Pancreas (tissue), 10 donors: ENCODE results near the gene STK32A. TPM values are rescaled to one million over a fixed set of nuclear protein-coding genes. Genes with fewer than 3 reads are reported as not detected.

Source experiments
- ATAC-seq, 4 donors: fragments of 200-7000 bp; cut with Tn5 transposase; one replicate each; pipeline versions ENCODE4 v1.8.0 to v1.9.1; 2020; ENCODE audit warnings: mild to moderate bottlenecking in 4 of 4, moderate library complexity in 4 of 4
- DNase-seq, 6 donors: peaks; one replicate each; pipeline ENCODE4 v3.0.0-alpha.2; 2020
- FAIRE-seq: peaks from 2 replicates; lab custom pipeline; 2012; peaks lifted over from hg19 to GRCh38; lab: Jason Lieb, UNC
- H3K27ac ChIP-seq, 4 donors: fragments of 200-600 bp; sonication (generic); 1 replicate in 3 of 4; 2 replicates in 1 of 4; pipeline versions ENCODE4 v1.5.0 to v1.8.0; 2020
- H3K27me3 ChIP-seq, 4 donors: fragments of 200-600 bp; one replicate each; pipeline ENCODE4 v1.8.0; 2021
- H3K36me3 ChIP-seq, 3 donors: fragments of 200-600 bp; sonication (generic) in 1 of 3; one replicate each; pipeline versions ENCODE4 v1.5.0 to v1.8.0; 2020 to 2021
- H3K4me1 ChIP-seq, 3 donors: fragments of 200-600 bp; one replicate each; pipeline ENCODE4 v1.8.0; 2021
- H3K4me3 ChIP-seq, 4 donors: fragments of 200-600 bp; sonication (generic) in 2 of 4; one replicate each; pipeline versions ENCODE4 v1.5.0 to v1.8.0; 2020 to 2021
- H3K9me3 ChIP-seq, 4 donors: fragments of 200-600 bp; one replicate each; pipeline ENCODE4 v1.8.0; 2021
- CTCF ChIP-seq, 4 donors: fragments of 200-600 bp; sonication (generic) in 3 of 4; IDR thresholded peaks; one replicate each; pipeline versions ENCODE4 v1.5.0 to v1.8.0; 2021; ENCODE audit warnings: antibody characterized with exemption in 4 of 4
- WGBS, 2 donors: extraction: QIAGEN DNeasy Blood & Tissue Kit; methylation state at CpG; one replicate each; pipeline ENCODE4 v1.1.7; 2013; 5-methylcytosine and 5-hydroxymethylcytosine counted together
- intact Hi-C, 3 donors: fragments of 100-400 bp; cut with DNase I; formaldehyde crosslinking; loops; one replicate each; pipeline versions ENCODE4 v1.11.1 to v1.14.2; 2022
- polyA plus RNA-seq, 2 donors: library from polyadenylated mRNA; stranded (reverse); fragments of 200-250 nt; gene quantifications; one replicate each; pipeline ENCODE4 v1.2.3, GENCODE V29; 2013
- total RNA-seq, 6 donors: library from RNA; stranded (reverse); fragmentation: NEBNext Ultra II Directional in 4 of 6; extraction: Animal tissue kit (Norgen Biotek cat#: 25700) in 4 of 6; gene quantifications; one replicate each; pipeline versions ENCODE4 v1.2.1 to v1.2.4, GENCODE V29; 2021 to 2023
- donor health status: healthy with polysubstance abuse.
- donor health status: DM: no; HTN: no; CAD: no; lungs with moderate emphysema.
- donor health status: DM: no; HTN: no; CAD: no.
- donor health status: control.
- donor health status: control.
- donor health status: Bipolar disorder and iron deficiency.
- donor health status: DM: yes; HTN: yes; CAD: no.
- donor health status: DM: no; HTN: no; CAD: no.
- donor health status: DM: no; HTN: no; CAD: no.
- donor health status: DM: yes; HTN: yes; CAD: no.

STK32A gene
- total and polyA plus RNA-seq, 8 donors, result 1.7 to 5.6 (median 3.2) TPM

GRCh38 chr5:147381555-147381954 is 146.7 kb downstream of the STK32A start:
- TF ChIP-seq CTCF (IDR thresholded peaks at IDR 0.05), result no peak
- H3K9me3 ChIP-seq, result no peaks in the 10 kb centered on the region
- ATAC-seq (no peak), DNase-seq (no peak), FAIRE-seq (no peak)
- WGBS, 2 donors, result 82 to 93% methylated on average over 3 of the region's 3 CpGs
- H3K27me3 ChIP-seq, result no peaks in the 10 kb centered on the region
- no peak overlapping the region for H3K4me3 ChIP-seq
- H3K36me3 ChIP-seq, result no peaks in the 10 kb centered on the region
- intact Hi-C loops, result no loop called here
- no peak overlapping the region for H3K27ac ChIP-seq
- no peaks in the 10 kb centered on the region for H3K4me1 ChIP-seq

GRCh38 chr5:147382776-147383175 is 147.9 kb downstream of the STK32A start:
- FAIRE-seq (no peak), ATAC-seq (no peak), DNase-seq (no peak)
- Histone ChIP-seq H3K9me3 (no peaks in the 10 kb centered on the region), H3K4me1 (no peaks in the 10 kb centered on the region), H3K27me3 (no peaks in the 10 kb centered on the region), H3K27ac (no peak overlapping the region), H3K36me3 (no peaks in the 10 kb centered on the region), H3K4me3 (no peak overlapping the region)
- no peak for TF ChIP-seq CTCF (IDR thresholded peaks at IDR 0.05)
- intact Hi-C loops, result no loop called here
- 80 to 86% methylated on average over 4 of the region's 4 CpGs for WGBS, 2 donors

GRCh38 chr5:147384346-147385193 is 149.7 kb downstream of the STK32A start:
- Histone ChIP-seq H3K4me1 (no peaks in the 10 kb centered on the region), H3K36me3 (no peaks in the 10 kb centered on the region), H3K9me3 (no peaks in the 10 kb centered on the region), H3K27ac (no peak overlapping the region), H3K4me3 (no peak overlapping the region), H3K27me3 (no peaks in the 10 kb centered on the region)
- DNase-seq (no peak), FAIRE-seq (no peak), ATAC-seq (no peak)
- 80% methylated on average over 6 of the region's 6 CpGs for WGBS, 2 donors
- TF ChIP-seq CTCF (IDR thresholded peaks at IDR 0.05), result no peak
- intact Hi-C loops, result no loop called here

- Histone ChIP-seq H3K4me3 (no peak overlapping the region), H3K36me3 (no peaks in the 10 kb centered on the region), H3K27me3 (no peaks in the 10 kb centered on the region), H3K27ac (no peak overlapping the region), H3K4me1 (no peaks in the 10 kb centered on the region), H3K9me3 (no peaks in the 10 kb centered on the region)
- FAIRE-seq (no peak), DNase-seq (no peak), ATAC-seq (no peak)
- TF ChIP-seq CTCF (IDR thresholded peaks at IDR 0.05), result no peak
- intact Hi-C loops, result no loop called here
- 60 to 66% methylated on average over 4 of the region's 4 CpGs for WGBS, 2 donors
These were observed 152.3 kb downstream of the STK32A start for GRCh38 chr5:147387109-147387508.
